Effector CD8-positive, alpha-beta T cell (primary cell): ENCODE data around the gene CADM1.

ENCODE experiments used
- DNase-seq: peaks from one replicate; lab custom pipeline; 2025; lab: John Stamatoyannopoulos, UW

Gene CADM1

GRCh38 chr11:115247361-115247760 lies 256.9 kb downstream of the CADM1 start:
- no peak for DNase-seq

GRCh38 chr11:115244758-115245157 lies 259.5 kb downstream of the CADM1 start:
- no peak for DNase-seq

- DNase-seq, result no peak
These were observed 259.9 kb downstream of the CADM1 start for GRCh38 chr11:115244296-115244695.

GRCh38 chr11:115242982-115243381 lies 261.2 kb downstream of the CADM1 start:
- DNase-seq, result no peak

- no peak for DNase-seq
These were observed 262.3 kb downstream of the CADM1 start for GRCh38 chr11:115241899-115242298.

- DNase-seq, result no peak
These were observed 265.4 kb downstream of the CADM1 start for GRCh38 chr11:115238791-115239190.

- DNase-seq, result no peak
These were observed 266.1 kb downstream of the CADM1 start for GRCh38 chr11:115238086-115238485.

GRCh38 chr11:115237578-115237977 lies 266.6 kb downstream of the CADM1 start:
- DNase-seq, result no peak

- no peak for DNase-seq
These were observed 269.4 kb downstream of the CADM1 start for GRCh38 chr11:115234794-115235193.

GRCh38 chr11:115226556-115226955 lies 277.7 kb downstream of the CADM1 start:
- DNase-seq, result no peak

- DNase-seq, result no peak
These were observed 279.7 kb downstream of the CADM1 start for GRCh38 chr11:115224551-115224950.

GRCh38 chr11:115222863-115223530 lies 281.2 kb downstream of the CADM1 start:
- no peak for DNase-seq

- DNase-seq, result no peak
These were observed 281.9 kb downstream of the CADM1 start for GRCh38 chr11:115222218-115222862.

GRCh38 chr11:115221461-115222069 lies 282.6 kb downstream of the CADM1 start:
- no peak for DNase-seq

- DNase-seq, result no peak
These were observed 283.3 kb downstream of the CADM1 start for GRCh38 chr11:115220911-115221310.

GRCh38 chr11:115220423-115220822 lies 283.8 kb downstream of the CADM1 start:
- no peak for DNase-seq

- DNase-seq, result no peak
These were observed 284.8 kb downstream of the CADM1 start for GRCh38 chr11:115219376-115219775.

- DNase-seq, result no peak
These were observed 286.4 kb downstream of the CADM1 start for GRCh38 chr11:115217726-115218311.

- no peak for DNase-seq
These were observed 288.3 kb downstream of the CADM1 start for GRCh38 chr11:115215694-115216617.

GRCh38 chr11:115214644-115215234 lies 289.5 kb downstream of the CADM1 start:
- no peak for DNase-seq

- no peak for DNase-seq
These were observed 291.2 kb downstream of the CADM1 start for GRCh38 chr11:115213007-115213406.
